Muscle layer of duodenum (tissue), 2 donors: ENCODE data around the gene NCOA7.
A peak's percentile ranks its signal among the peaks of the same experiment; 100 is the strongest.
"Not testable (repeated sequence)": the region's sequence is repeated elsewhere in the genome, so short reads cannot be mapped to it uniquely, and the experiment has no call there.

ENCODE experiments used
- H3K27ac ChIP-seq: one replicate; pipeline ENCODE4 v1.7.0; 2013; ENCODE audit warnings: mild to moderate bottlenecking, low read length
- H3K27me3 ChIP-seq: one replicate; pipeline ENCODE4 v1.7.0; 2013; ENCODE audit warnings: low read depth, mild to moderate bottlenecking, control low read depth, low read length
- H3K36me3 ChIP-seq, 2 donors: one replicate each; pipeline ENCODE4 v1.7.0; 2013; ENCODE audit warnings: low read length in 2 of 2, control low read depth in 1 of 2, mild to moderate bottlenecking in 1 of 2; ENCODE audit not compliant: insufficient read depth in 2 of 2, control insufficient read depth in 1 of 2
- H3K4me1 ChIP-seq, 2 donors: one replicate each; pipeline ENCODE4 v1.7.0; 2013; ENCODE audit warnings: low read length in 2 of 2, mild to moderate bottlenecking in 2 of 2, control low read depth in 1 of 2, moderate library complexity in 1 of 2; ENCODE audit not compliant: insufficient read depth in 2 of 2, control insufficient read depth in 1 of 2
- H3K4me3 ChIP-seq, 2 donors: one replicate each; pipeline ENCODE4 v1.7.0; 2013; ENCODE audit warnings: low read length in 2 of 2, low read depth in 1 of 2, mild to moderate bottlenecking in 1 of 2
- H3K9me3 ChIP-seq, 2 donors: one replicate each; pipeline ENCODE4 v1.7.0; 2013; ENCODE audit warnings: low read length in 2 of 2, control low read depth in 1 of 2, mild to moderate bottlenecking in 1 of 2; ENCODE audit not compliant: control insufficient read depth in 1 of 2
- donor health status: healthy.

Gene NCOA7

DNA sequence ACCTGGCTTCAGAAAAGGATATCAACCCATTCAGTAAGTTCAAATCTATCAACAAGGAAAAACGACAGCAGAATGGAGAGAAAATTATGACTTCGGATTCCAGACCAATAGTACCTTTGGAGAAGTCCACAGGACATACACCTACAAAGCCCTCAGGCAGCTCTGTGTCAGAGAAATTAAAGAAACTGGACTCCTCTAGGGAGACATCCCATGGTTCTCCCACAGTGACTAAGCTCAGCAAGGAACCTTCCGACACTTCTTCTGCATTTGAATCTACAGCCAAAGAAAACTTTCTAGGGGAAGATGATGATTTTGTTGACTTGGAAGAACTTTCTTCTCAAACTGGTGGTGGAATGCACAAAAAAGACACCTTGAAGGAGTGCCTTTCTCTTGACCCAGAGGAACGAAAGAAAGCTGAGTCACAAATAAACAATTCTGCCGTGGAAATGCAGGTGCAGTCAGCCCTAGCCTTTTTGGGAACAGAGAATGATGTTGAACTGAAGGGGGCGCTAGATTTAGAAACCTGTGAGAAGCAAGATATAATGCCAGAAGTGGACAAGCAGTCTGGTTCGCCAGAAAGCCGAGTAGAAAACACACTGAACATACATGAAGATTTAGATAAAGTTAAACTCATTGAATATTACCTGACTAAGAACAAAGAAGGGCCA lies 98.4 kb downstream of the NCOA7 start:
- no peak overlapping the region for H3K4me3 ChIP-seq
- no peaks in the 10 kb centered on the region for H3K9me3 ChIP-seq
- no peaks in the 10 kb centered on the region for H3K4me1 ChIP-seq
- no peak overlapping the region for H3K27ac ChIP-seq
- no peaks in the 10 kb centered on the region for H3K27me3 ChIP-seq
- peaks cover 19 to 37% of the 10 kb centered on the region in 2 donors for H3K36me3 ChIP-seq

GRCh38 chr6:125899726-125900182 lies 109.0 kb downstream of the NCOA7 start:
- H3K36me3 ChIP-seq: peaks cover 11 to 20% of the 10 kb centered on the region in 2 donors
- no peak overlapping the region for H3K4me3 ChIP-seq
- no peaks in the 10 kb centered on the region for H3K27me3 ChIP-seq
- no peak overlapping the region for H3K27ac ChIP-seq
- H3K4me1 ChIP-seq: no peaks in the 10 kb centered on the region
- H3K9me3 ChIP-seq: no peaks in the 10 kb centered on the region

GRCh38 chr6:125904871-125905270 lies 114.1 kb downstream of the NCOA7 start:
- Histone ChIP-seq H3K27ac (no peak overlapping the region), H3K36me3 (peaks cover 10 to 22% of the 10 kb centered on the region in 2 donors)

DNA sequence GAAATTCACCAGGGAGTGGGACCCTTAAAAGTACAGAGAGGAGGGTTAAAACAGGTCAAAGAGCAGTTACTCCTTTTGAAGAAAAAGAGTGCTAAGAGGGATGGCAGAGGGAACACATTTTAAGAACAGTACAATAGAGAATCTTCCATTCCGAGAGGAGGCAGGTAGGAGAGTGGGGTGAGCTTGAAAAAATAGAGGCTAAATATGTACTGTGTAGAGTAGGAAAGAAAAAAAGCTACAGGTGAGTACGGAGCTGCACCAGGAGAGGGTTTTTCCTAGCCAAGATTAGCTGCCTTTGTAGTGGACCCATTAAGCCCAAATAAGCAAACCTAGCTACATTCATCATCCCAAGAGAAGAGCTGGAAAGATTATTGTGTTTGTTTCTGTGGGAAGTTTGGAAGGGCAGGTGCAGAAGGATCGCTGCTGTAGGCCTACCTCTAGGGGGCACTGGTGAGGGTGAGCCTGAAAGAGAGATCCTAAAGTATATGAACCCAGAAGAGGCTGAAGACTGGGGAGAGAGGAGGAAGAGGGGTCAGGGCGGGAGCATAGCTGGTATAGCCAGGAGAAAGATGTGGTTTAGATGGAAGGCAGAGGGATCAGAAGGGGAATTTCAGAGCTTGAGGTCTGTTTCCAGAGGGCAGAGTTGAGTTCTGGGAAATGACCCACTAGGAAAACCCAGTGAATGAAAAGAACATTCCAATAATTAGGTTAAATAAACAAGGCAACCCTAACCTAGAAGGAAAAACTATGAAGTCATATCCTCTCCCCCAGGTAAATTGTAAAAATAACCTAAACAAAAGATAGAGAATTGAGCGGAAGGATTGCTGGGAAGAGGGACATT lies 115.6 kb downstream of the NCOA7 start:
- Histone ChIP-seq H3K4me3 (no peak overlapping the region), H3K27ac (no peak overlapping the region), H3K4me1 (no peaks in the 10 kb centered on the region), H3K36me3 (peaks cover 9 to 18% of the 10 kb centered on the region in 2 donors), H3K27me3 (no peaks in the 10 kb centered on the region), H3K9me3 (no peaks in the 10 kb centered on the region)

More at GRCh38 chr6:125904871-125905270, 114.1 kb downstream of the NCOA7 start:
- Histone ChIP-seq H3K4me3 (no peak overlapping the region), H3K4me1 (no peaks in the 10 kb centered on the region), H3K9me3 (no peaks in the 10 kb centered on the region), H3K27me3 (no peaks in the 10 kb centered on the region)

- H3K27ac ChIP-seq: no peak overlapping the region
- H3K9me3 ChIP-seq: no peaks in the 10 kb centered on the region
These were observed 119.8 kb downstream of the NCOA7 start for GRCh38 chr6:125910527-125910926.

GRCh38 chr6:125911051-125911451 lies 120.3 kb downstream of the NCOA7 start:
- H3K27me3 ChIP-seq, H3K4me3 ChIP-seq: not testable (repeated sequence)
- peaks cover 9 to 32% of the 10 kb centered on the region in 2 donors for H3K36me3 ChIP-seq

More at GRCh38 chr6:125910527-125910926, 119.8 kb downstream of the NCOA7 start:
- Histone ChIP-seq H3K4me3 (no peak overlapping the region), H3K36me3 (peaks cover 8 to 27% of the 10 kb centered on the region in 2 donors), H3K4me1 (no peaks in the 10 kb centered on the region), H3K27me3 (no peaks in the 10 kb centered on the region)

DNA sequence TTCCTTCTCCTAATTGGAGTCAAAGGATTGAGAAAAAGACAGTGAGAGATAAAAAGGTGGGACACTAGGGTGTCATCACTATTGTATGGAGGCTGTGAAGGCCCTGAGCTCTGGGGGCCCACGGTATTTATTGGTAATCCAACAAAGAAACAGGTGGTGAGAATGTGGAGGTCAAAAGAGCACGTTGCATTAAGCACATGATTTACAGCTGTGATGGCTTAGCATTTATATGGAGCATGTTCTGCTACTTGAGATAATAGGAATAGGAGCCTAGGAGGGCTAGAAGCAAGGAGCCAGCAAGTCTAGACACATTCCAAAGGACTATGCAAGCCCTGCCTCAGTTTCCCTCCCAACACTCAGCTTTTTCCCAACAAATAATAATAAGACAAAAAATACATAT lies 121.7 kb downstream of the NCOA7 start:
- H3K4me3 ChIP-seq, H3K4me1 ChIP-seq, H3K27ac ChIP-seq, H3K9me3 ChIP-seq, H3K27me3 ChIP-seq: not testable (repeated sequence)
- peaks cover 21 to 35% of the 10 kb centered on the region in 2 donors for H3K36me3 ChIP-seq

More at GRCh38 chr6:125911051-125911451, 120.3 kb downstream of the NCOA7 start:
- H3K9me3 ChIP-seq, H3K4me1 ChIP-seq, H3K27ac ChIP-seq: not testable (repeated sequence)

DNA sequence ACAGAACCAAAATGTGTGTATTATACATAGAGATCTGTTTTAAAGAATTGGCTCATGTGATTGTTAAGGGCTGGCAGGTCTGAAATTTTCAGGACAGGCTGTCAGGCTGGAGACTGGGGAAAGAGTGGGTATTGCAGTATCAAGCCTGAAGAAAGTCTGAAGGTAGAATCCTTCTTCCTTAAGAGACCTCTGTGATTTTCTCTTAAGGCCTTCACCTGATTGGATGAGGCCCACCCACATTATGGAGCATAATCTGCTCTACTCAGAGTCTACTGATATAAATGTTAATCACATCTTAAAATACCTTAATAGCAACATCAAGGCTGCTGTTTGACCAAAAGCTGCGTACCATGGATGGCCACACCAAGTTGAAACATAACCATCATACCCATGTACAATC lies 122.4 kb downstream of the NCOA7 start:
- Histone ChIP-seq H3K27me3 (no peaks in the 10 kb centered on the region), H3K4me1 (no peaks in the 10 kb centered on the region), H3K9me3 (no peaks in the 10 kb centered on the region), H3K4me3 (no peak overlapping the region), H3K27ac (no peak overlapping the region), H3K36me3 (peaks cover 21 to 34% of the 10 kb centered on the region in 2 donors)

GRCh38 chr6:125913864-125914351 lies 123.1 kb downstream of the NCOA7 start:
- Histone ChIP-seq H3K27ac (peak overlapping the region; percentile 63), H3K4me3 (no peak overlapping the region), H3K4me1 (no peaks in the 10 kb centered on the region), H3K9me3 (no peaks in the 10 kb centered on the region), H3K36me3 (peaks cover 21 to 41% of the 10 kb centered on the region in 2 donors), H3K27me3 (no peaks in the 10 kb centered on the region)

DNA sequence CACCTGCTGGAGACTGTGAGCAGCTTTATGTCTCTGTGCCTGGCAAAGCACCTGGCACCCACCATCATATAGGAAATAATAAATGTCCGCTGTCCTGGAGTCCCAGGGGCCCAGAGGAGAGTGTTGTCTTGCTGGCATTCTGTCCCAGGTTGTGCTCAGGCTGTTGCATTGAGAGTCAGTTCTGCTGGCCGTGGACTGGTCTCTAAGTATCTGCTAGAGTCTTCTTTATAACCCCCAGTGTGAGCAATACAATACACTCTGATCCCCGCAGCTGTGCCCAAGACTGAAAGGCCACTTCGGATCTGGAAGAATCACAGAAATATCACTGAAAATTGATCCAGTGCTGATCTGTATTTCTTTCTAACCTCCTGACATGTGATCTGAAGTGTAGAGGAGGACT lies 127.5 kb downstream of the NCOA7 start:
- no peaks in the 10 kb centered on the region for H3K9me3 ChIP-seq
- peak overlapping the region in 1 of 2 donors; percentile 54 for H3K4me3 ChIP-seq
- H3K4me1 ChIP-seq: peaks cover 0 to 6% of the 10 kb centered on the region in 2 donors
- peak overlapping the region; percentile 95 for H3K27ac ChIP-seq
- peaks cover 42 to 56% of the 10 kb centered on the region in 2 donors for H3K36me3 ChIP-seq
- no peaks in the 10 kb centered on the region for H3K27me3 ChIP-seq
